Spleen (tissue), 7 donors: ENCODE data around the gene CACNA1C.

Experiments used
- POLR2A ChIP-seq, 3 donors: fragments of 450-650 bp; IDR thresholded peaks; one replicate each; pipeline ENCODE4 v1.5.1; 2017; ENCODE audit warnings: antibody characterized with exemption in 3 of 3, mild to moderate bottlenecking in 1 of 3
- POLR2AphosphoS5 ChIP-seq, 3 donors: sonication (generic); formaldehyde crosslinking; IDR thresholded peaks; one replicate each; pipeline ENCODE4 v1.5.1; 2017; ENCODE audit warnings: antibody characterized with exemption in 3 of 3
- TF ChIP-seq, protein P1 (sequence below), 11 experiments: fragments of 200-600 bp in 7 of 11; fragments of 450-650 bp in 4 of 11; sonication (generic) in 4 of 11; IDR thresholded peaks in 8 of 11; conservative IDR thresholded peaks in 3 of 11; 1 replicate in 7 of 11; 2 replicates in 4 of 11; pipeline versions ENCODE4 v1.4.0 to v1.8.0; 2016 to 2021; ENCODE audit warnings: antibody characterized with exemption in 11 of 11, inconsistent platforms in 4 of 11, mild to moderate bottlenecking in 1 of 11
- donor health status: DM: no; HTN: no; CAD: no; lungs with moderate emphysema.
- donor health status: DM: no; HTN: no; CAD: no.
- donor health status: DM: no; HTN: no; CAD: no.

- TF ChIP-seq, protein P1, sequence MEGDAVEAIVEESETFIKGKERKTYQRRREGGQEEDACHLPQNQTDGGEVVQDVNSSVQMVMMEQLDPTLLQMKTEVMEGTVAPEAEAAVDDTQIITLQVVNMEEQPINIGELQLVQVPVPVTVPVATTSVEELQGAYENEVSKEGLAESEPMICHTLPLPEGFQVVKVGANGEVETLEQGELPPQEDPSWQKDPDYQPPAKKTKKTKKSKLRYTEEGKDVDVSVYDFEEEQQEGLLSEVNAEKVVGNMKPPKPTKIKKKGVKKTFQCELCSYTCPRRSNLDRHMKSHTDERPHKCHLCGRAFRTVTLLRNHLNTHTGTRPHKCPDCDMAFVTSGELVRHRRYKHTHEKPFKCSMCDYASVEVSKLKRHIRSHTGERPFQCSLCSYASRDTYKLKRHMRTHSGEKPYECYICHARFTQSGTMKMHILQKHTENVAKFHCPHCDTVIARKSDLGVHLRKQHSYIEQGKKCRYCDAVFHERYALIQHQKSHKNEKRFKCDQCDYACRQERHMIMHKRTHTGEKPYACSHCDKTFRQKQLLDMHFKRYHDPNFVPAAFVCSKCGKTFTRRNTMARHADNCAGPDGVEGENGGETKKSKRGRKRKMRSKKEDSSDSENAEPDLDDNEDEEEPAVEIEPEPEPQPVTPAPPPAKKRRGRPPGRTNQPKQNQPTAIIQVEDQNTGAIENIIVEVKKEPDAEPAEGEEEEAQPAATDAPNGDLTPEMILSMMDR (IDR thresholded peaks at IDR 0.05 in 8 of 11, conservative IDR thresholded peaks at IDR 0.05 in 3 of 11): no peak
- no peak for TF ChIP-seq POLR2A (IDR thresholded peaks at IDR 0.05)
- peak in 1 of 3 donors; percentile 37 for TF ChIP-seq POLR2AphosphoS5 (IDR thresholded peaks at IDR 0.05)
Measured at GRCh38 chr12:2283916-2284315, 231.1 kb downstream of the CACNA1C start.
